HUES64 (cell line): ENCODE measurements around the gene ACAP2.

Source experiments
- H3K27ac ChIP-seq: 2 replicates; pipeline ENCODE4 v1.7.0; 2013; ENCODE audit warnings: low read depth, low read length, inconsistent platforms
- H3K27me3 ChIP-seq: 2 replicates; pipeline ENCODE4 v1.6.1; 2013; ENCODE audit warnings: mild to moderate bottlenecking, low read length; ENCODE audit not compliant: insufficient read depth
- H3K36me3 ChIP-seq: 2 replicates; pipeline ENCODE4 v1.6.1; 2013; ENCODE audit warnings: mild to moderate bottlenecking, low read length; ENCODE audit not compliant: insufficient read depth
- H3K4me1 ChIP-seq: 2 replicates; pipeline ENCODE4 v1.6.1; 2013; ENCODE audit warnings: mild to moderate bottlenecking, low read length, moderate library complexity; ENCODE audit not compliant: insufficient read depth
- H3K4me3 ChIP-seq: 2 replicates; pipeline ENCODE4 v1.5.1; 2013; ENCODE audit warnings: mild to moderate bottlenecking, low read length, moderate library complexity
- H3K9ac ChIP-seq: 2 replicates; pipeline ENCODE4 v1.6.1; 2013; ENCODE audit warnings: mild to moderate bottlenecking, low read depth, low read length
- H3K9me3 ChIP-seq: 2 replicates; pipeline ENCODE4 v1.6.1; 2013; ENCODE audit warnings: low read depth, low read length; ENCODE audit not compliant: insufficient read depth
- WGBS: fragments of 150-250, 120-280 bp; methylation state at CpG from one replicate; pipeline ENCODE4 v1.1.7; 2013; ENCODE audit warnings: missing lambda C conversion rate; 5-methylcytosine and 5-hydroxymethylcytosine counted together

ACAP2 gene

DNA sequence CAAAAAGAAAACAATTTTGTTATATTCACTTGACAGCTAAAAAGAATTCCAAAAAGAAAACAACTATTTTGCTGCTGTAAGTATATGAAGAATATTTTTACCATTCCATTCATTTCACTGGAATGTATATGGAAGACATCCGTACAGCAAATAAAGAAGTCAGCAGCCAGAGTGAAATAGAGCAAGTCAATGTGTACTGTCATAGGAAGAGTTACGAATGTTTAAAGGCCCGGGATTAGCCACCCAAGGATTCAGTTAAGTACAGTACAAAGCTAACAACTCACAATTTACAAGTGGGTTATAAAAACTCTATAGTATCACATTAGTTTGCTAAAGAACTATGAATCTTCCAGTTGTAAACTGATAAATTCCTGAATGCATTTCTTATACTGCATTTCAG is 157.4 kb downstream of the ACAP2 start:
- Histone ChIP-seq H3K27me3 (no peaks in the 10 kb centered on the region), H3K4me1 (no peaks in the 10 kb centered on the region), H3K4me3 (no peak overlapping the region), H3K27ac (no peak overlapping the region), H3K9me3 (no peaks in the 10 kb centered on the region), H3K36me3 (peaks cover 68% of the 10 kb centered on the region), H3K9ac (no peak overlapping the region)
- WGBS = 100% methylated on average over 3 of the region's 3 CpGs

DNA sequence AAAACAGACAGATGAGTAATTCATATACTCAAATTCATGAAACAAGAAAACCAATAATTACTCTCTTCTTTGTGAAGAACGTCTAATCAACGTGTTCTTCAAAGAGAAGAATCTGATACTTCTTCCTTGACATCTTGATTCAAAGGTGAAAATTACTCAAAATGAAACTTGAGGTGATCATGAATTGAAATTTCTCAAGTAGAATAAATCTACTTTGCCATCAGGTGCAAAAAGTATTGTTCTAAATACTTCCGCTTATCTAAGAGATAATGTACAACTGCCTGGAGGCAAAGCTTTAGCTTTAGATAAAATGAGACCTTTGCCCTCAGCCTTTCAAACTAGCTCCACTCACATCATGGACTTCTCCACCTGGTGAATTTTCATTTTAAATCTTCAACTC is 158.0 kb downstream of the ACAP2 start:
- Histone ChIP-seq H3K9me3 (no peaks in the 10 kb centered on the region), H3K9ac (no peak overlapping the region), H3K4me1 (no peaks in the 10 kb centered on the region), H3K36me3 (peaks cover 63% of the 10 kb centered on the region), H3K27ac (no peak overlapping the region), H3K4me3 (no peak overlapping the region), H3K27me3 (no peaks in the 10 kb centered on the region)
- WGBS = 97% methylated on average over 3 of the region's 3 CpGs

DNA sequence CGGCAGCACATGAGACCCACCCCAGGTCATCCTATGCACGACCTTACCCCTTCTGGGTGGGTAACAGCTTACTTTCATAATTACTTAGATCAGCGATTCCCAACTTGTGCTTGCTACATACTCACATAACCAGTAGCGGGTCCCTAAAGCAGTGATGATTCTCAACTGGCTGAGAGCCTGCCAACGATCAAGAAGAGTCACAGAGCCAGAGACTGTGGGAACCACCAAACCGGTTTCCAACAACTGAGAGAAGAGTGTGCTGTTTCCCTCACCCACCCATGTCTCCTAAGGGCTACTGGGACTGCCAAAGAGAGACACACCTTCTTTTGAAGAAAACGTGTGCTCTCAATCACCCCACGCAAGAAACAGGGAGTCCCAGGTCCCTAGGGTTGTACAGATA is 159.9 kb downstream of the ACAP2 start:
- no peak overlapping the region for H3K4me3 ChIP-seq
- H3K27ac ChIP-seq = no peak overlapping the region
- H3K9me3 ChIP-seq = no peaks in the 10 kb centered on the region
- 90% methylated on average over 8 of the region's 8 CpGs for WGBS
- no peaks in the 10 kb centered on the region for H3K27me3 ChIP-seq
- H3K36me3 ChIP-seq = peaks cover 60% of the 10 kb centered on the region
- H3K4me1 ChIP-seq = no peaks in the 10 kb centered on the region
- no peak overlapping the region for H3K9ac ChIP-seq

DNA sequence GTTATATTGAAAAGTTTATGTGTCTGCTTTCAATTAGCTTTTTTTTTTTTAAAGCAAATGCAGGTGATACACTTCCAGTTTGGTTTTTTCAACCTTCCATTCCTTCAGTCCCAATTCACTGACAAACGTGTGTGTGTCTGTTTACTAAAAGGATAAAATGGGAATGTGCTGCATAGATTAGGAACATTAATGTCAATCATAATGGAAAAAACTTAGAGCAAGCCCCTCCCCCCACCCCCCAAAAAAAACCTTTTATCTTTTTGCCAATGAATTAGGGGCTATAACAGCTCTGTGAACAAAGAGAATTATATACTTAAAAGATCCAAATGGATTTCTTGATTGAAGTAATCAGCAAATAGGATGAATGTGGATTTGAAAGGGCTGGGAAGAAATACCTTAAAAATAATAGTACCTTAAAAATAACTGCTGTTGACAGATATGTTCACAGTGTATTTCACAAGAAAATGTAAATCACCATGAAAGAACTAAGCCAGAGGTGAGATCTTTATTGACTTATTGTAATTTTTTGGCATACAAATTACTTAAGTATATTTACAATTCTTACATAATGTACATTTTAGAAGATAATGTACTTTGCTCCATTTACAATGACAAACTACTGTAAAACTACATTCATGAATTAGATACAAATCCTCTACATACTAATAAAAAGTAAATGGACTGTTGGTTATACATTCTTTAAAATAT is 168.4 kb downstream of the ACAP2 start:
- peaks cover 12% of the 10 kb centered on the region; the same call in 1 of the 2 replicates for H3K4me1 ChIP-seq
- WGBS = no CpG with 5 or more reads among the region's 1 CpG
- no peak overlapping the region for H3K27ac ChIP-seq

DNA sequence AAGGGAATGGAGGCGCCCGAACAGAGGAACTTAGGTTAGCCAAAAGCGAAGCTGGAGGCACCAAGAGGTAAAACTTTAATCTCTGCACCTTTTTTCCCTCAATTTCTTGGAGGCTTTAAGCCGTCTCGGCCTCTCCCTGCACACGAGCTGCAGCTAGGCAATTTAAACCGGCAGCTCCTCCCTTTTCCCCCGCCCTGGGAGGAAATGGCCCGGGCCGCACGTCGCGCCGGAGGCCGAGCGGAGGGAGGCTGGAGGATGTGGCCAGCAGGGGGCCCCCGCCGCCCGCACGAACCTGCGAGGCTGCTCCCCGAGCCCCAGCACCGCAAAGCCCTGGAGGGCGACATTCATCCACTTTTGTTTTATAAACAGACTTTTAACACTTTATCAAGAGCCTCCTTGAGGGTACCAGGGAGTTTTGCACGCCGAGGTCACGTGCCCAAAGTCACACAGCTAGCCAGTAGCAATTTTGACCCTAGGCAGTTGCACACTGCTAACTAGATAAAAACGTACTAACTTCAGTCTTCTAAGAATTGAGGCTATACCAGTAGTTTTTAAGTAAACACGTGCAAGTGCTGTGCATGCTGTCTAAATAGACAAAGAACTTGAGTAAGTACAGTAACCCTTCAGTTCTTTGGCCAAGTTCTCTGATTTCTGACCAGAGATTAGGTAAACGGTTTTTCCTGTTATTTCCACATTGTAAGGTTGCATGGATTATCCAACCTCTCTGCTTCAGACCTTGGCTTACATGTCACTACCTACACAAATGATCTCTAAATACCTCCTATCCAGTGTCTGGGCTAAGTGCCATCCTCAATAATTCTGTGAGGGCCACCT is 171.2 kb downstream of the ACAP2 start:
- 3% methylated on average over 30 of the region's 30 CpGs for WGBS
- Histone ChIP-seq H3K27me3 (no peaks in the 10 kb centered on the region), H3K4me1 (peaks cover 14% of the 10 kb centered on the region; the same call in 1 of the 2 replicates), H3K4me3 (peak overlapping the region; percentile 95), H3K9me3 (no peaks in the 10 kb centered on the region), H3K9ac (peak overlapping the region; percentile 97), H3K27ac (peak overlapping the region; percentile 96), H3K36me3 (peaks cover 17% of the 10 kb centered on the region)

More for the DNA sequence above, 168.4 kb downstream of the ACAP2 start:
- peaks cover 13% of the 10 kb centered on the region; the same call in 1 of the 2 replicates for H3K36me3 ChIP-seq
- no peaks in the 10 kb centered on the region for H3K9me3 ChIP-seq
- H3K4me3 ChIP-seq = no peak overlapping the region
- no peak overlapping the region for H3K9ac ChIP-seq
- no peaks in the 10 kb centered on the region for H3K27me3 ChIP-seq

DNA sequence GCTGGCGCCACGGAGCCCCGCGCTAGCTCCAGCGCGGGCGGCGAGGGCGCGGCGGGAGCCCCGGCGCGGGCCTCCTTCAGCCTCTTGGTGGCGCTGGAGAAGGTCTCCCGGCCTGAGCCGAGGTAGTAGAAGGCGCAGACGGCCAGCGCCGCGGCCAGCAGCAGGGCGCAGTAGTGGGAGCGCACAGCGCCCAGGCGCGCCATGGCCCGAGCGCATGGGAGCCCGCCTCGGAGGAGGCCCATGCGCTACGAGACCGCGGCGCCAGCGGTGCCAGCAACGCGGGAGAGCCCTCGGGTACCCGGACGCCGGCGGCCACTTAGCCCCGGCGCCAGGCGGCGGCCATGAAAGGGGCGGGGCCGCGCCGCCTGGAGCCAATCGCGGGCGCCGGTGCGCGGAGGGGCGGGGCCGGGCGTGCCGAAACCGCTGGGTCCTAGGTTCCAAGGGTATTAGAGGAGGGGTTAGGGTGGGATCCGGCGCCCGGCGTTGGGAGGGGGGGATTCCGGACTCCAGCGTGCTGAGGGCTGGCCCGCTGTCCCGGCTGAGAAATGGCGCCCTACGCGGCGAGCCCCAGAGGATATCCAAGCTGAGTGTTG is 171.9 kb downstream of the ACAP2 start, which contains the start of gene XXYLT1:
Gene XXYLT1 (minus strand): TSS at position 343 of the 593 bp plus-strand sequence. CDS start 101 bp downstream, at position 242.
- no peaks in the 10 kb centered on the region for H3K27me3 ChIP-seq
- H3K9ac ChIP-seq = peak within 1 kb of the TSS; percentile 97
- peaks cover 14% of the 10 kb centered on the region; the same call in 1 of the 2 replicates for H3K4me1 ChIP-seq
- WGBS = under 1% methylated on average over 75 of the region's 75 CpGs
- no peaks in the 10 kb centered on the region for H3K9me3 ChIP-seq
- H3K36me3 ChIP-seq = peaks cover 21% of the 10 kb centered on the region
- peak within 1 kb of the TSS; percentile 96 for H3K27ac ChIP-seq
- H3K4me3 ChIP-seq = peak within 1 kb of the TSS; percentile 95

DNA sequence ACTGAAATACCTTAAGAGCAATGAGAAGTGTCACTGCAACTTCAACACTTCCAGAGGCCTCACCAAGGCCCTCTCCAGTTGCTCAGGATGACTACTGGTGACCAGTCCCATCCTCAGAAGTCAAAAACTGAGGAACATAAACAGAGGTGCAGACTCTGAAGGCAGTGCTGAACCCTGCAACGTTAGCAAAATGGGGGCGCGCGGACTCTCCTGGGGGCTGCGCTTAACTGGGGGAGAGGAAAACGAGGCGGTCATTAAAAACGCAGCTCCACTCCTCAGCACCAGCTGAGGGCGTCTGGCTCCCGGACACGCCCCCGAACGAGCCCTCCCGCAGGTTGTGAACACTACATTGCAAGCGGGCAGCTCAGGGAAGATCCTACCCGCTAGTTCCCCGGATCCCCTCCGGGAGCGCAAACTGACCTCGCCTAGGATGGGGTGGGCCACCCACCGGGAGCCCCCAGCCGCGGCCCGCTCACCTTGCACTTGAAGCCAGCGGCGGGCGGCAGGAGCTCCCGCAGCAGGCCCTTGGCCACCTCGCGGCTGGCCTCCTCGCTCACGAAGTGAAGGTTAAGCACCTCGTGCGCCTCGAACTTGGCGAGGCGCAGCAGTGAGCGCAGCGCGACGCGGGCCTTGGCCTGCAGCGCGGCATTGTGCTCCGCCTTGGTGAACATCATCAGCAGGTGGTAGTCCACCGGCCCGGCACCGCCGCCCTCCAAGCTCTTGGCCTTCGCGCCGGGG is 172.6 kb downstream of the ACAP2 start:
- H3K4me1 ChIP-seq = peaks cover 14% of the 10 kb centered on the region; the same call in 1 of the 2 replicates
- H3K9ac ChIP-seq = peak overlapping the region; percentile 97
- peak overlapping the region; percentile 95 for H3K4me3 ChIP-seq
- peaks cover 26% of the 10 kb centered on the region for H3K36me3 ChIP-seq
- no peaks in the 10 kb centered on the region for H3K9me3 ChIP-seq
- 1% methylated on average over 52 of the region's 52 CpGs for WGBS
- peak overlapping the region; percentile 96 for H3K27ac ChIP-seq
- no peaks in the 10 kb centered on the region for H3K27me3 ChIP-seq

DNA sequence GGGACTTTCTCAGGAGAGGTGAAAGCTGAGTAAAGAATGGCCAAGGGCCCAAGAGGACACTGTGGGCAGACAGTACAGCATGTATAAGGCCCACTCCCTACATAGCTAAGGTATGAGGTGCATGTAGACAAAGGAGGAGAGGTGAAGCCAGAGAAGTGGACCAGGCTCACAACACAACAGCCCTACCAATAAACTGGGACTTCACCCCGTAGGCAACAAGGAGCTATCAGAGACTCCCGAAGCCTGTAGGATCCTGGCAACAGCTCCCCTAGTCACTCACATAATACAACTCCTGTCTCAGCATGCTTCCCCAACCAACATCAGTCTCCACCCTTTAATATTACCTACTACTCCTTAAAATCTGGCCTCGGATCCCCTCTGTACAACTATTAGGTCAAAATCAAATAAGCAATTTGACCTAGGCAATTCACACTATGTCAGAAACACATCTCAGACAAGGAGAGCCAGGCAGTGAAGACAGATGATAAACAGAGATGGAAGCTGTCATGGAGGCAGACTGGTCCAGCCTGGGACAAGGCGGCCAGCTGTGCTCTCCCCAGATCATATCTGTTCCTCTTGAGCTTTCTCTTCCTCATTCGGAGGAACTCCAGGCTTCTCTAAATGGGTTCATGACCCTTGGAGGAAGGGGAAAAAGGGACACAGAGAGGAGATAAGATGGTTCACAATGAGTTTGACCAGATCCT is 173.3 kb downstream of the ACAP2 start:
- Histone ChIP-seq H3K27me3 (no peaks in the 10 kb centered on the region), H3K4me1 (peaks cover 14% of the 10 kb centered on the region; the same call in 1 of the 2 replicates), H3K27ac (no peak overlapping the region), H3K36me3 (peaks cover 26% of the 10 kb centered on the region), H3K4me3 (peak overlapping the region; percentile 95), H3K9me3 (no peaks in the 10 kb centered on the region), H3K9ac (peak overlapping the region; percentile 97)
- 78% methylated on average over 5 of the region's 5 CpGs for WGBS

DNA sequence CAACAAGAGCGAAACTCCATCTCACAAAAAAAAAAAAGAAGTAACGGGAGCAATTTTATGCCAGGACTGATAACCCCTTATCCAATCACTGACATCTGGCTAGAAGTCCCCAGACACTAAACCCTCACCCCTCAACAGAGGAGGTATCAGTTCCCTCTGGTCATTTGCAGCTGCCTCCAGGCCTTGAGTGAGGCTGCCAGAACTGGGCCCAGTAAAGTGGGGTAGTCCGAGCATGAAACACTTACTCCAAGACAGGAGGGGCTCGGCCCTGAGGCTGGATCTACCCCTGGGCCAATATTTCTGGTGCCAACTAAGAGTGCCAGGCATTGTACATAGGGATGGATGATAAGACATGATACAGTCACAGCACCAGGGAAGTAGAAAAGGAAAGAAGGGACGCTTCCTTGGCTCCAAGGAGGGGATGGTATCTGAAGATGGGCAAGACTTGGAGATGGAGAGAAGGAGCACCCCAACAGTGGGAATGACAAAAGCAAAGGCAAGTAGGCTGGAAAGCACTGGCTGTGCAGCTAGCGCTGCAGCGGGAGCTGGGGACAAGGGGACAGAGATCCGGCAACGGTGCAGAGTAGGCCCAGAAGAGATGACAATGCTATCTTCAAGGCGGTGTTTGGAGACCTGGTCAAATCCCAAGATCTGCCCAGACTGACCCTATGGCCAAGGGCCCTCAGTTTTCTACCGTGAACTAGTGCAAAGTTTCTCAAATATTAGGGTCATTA is 174.1 kb downstream of the ACAP2 start:
- 93% methylated on average over 11 of the region's 11 CpGs for WGBS

DNA sequence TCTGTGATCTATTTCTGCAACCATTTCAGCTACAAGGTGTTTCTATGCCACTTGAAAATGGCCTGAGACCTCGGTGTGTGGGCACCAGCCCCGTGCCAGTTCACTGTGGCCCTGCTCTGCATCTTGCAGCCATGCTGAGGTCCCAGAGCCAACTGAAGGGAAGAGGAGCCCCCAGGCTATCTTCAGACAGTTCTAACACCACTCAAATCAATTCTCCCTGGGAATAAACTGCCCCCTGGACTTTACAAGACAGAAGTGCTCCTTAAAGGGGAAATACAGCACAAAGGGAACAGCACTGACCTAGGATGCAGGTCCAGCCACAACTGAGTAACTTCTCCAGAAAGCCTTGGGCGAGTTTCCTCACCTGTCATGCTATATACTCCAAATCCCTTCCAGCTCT is 175.7 kb downstream of the ACAP2 start:
- 92% methylated on average over 3 of the region's 3 CpGs for WGBS
- Histone ChIP-seq H3K9ac (no peak overlapping the region), H3K27ac (no peak overlapping the region), H3K27me3 (no peaks in the 10 kb centered on the region), H3K9me3 (no peaks in the 10 kb centered on the region), H3K36me3 (peaks cover 31% of the 10 kb centered on the region), H3K4me1 (peaks cover 13% of the 10 kb centered on the region; the same call in 1 of the 2 replicates), H3K4me3 (no peak overlapping the region)

More for the DNA sequence above, 174.1 kb downstream of the ACAP2 start:
- Histone ChIP-seq H3K9ac (no peak overlapping the region), H3K36me3 (peaks cover 26% of the 10 kb centered on the region), H3K4me3 (no peak overlapping the region), H3K9me3 (no peaks in the 10 kb centered on the region), H3K27ac (no peak overlapping the region), H3K27me3 (no peaks in the 10 kb centered on the region), H3K4me1 (peaks cover 14% of the 10 kb centered on the region; the same call in 1 of the 2 replicates)
